Fibroblast of the aortic adventitia (primary cell): Measurements from ENCODE around the gene LAIR1. TPM values are rescaled to one million over a fixed set of nuclear protein-coding genes. Genes with fewer than 3 reads are reported as not detected.

Experiments
- DNase-seq: peaks from one replicate; pipeline ENCODE4 v3.0.0-alpha.2; 2010; ENCODE audit warnings: low read depth
- H3K4me3 ChIP-seq: 2 replicates; pipeline ENCODE4 v1.5.1; 2011; ENCODE audit warnings: low read depth, mild to moderate bottlenecking, control low read depth, low read length, moderate library complexity
- CTCF ChIP-seq: IDR thresholded peaks from 2 replicates; pipeline ENCODE4 v1.5.1; 2011; ENCODE audit warnings: mild to moderate bottlenecking, low read length, control low read depth, inconsistent platforms; ENCODE audit not compliant: insufficient read depth
- total RNA-seq: library from RNA; depleted of rRNA; stranded (reverse); fragments of >200 nt; gene quantifications from 2 replicates; pipeline ENCODE4 v1.2.3, GENCODE V29; 2012; ENCODE audit warnings: low replicate concordance

Gene LAIR1
- total RNA-seq, 1 donor, result not detected

- DNase-seq, result no peak
- H3K4me3 ChIP-seq, result no peak overlapping the region
- no peak for TF ChIP-seq CTCF
These were observed 59.6 kb downstream of the LAIR1 start for GRCh38 chr19:54305141-54305540.

GRCh38 chr19:54302257-54302656 lies 62.5 kb downstream of the LAIR1 start:
- H3K4me3 ChIP-seq, result no peak overlapping the region
- no peak for TF ChIP-seq CTCF
- DNase-seq, result no peak

Other genes starting within 250 kb of the LAIR1 start
- gene TFPT, start 249.3 kb downstream of the LAIR1 start, total RNA-seq, result 8.9 and 18.3 TPM in 2 replicates
- gene PRPF31, start 249.2 kb downstream of the LAIR1 start, total RNA-seq, result 32.6 and 37.2 TPM in 2 replicates
- gene CNOT3, start 227.2 kb downstream of the LAIR1 start, total RNA-seq, result 6.0 and 9.8 TPM in 2 replicates
- gene LENG1, start 205.2 kb downstream of the LAIR1 start, total RNA-seq, result 4.4 and 6.8 TPM in 2 replicates
- gene TMC4, start 191.8 kb downstream of the LAIR1 start, total RNA-seq, result 0.27 and 0.82 TPM in 2 replicates
- gene MBOAT7, start 175.4 kb downstream of the LAIR1 start, total RNA-seq, result 46.9 and 48.7 TPM in 2 replicates
- 42.8 and 67.6 TPM in 2 replicates for gene TSEN34, start 173.6 kb downstream of the LAIR1 start, total RNA-seq
- gene RPS9, start 164.1 kb downstream of the LAIR1 start, total RNA-seq, result 1,882 and 1,909 TPM in 2 replicates
- gene LILRB3, start 141.9 kb downstream of the LAIR1 start, total RNA-seq, result not detected in 2 replicates
- not detected in 2 replicates for gene LILRA6, start 122.1 kb downstream of the LAIR1 start, total RNA-seq
- not detected in 2 replicates for gene LILRB5, start 107.7 kb downstream of the LAIR1 start, total RNA-seq
- not detected in 2 replicates for gene LILRB2, start 83.8 kb downstream of the LAIR1 start, total RNA-seq
- gene LILRA5, start 51.8 kb downstream of the LAIR1 start, total RNA-seq, result not detected in 2 replicates
- gene LILRA4, start 25.8 kb downstream of the LAIR1 start, total RNA-seq, result not detected in 2 replicates
- not detected in 2 replicates for gene TTYH1, start 50.5 kb upstream of the LAIR1 start, total RNA-seq
- gene LENG8, start 84.3 kb upstream of the LAIR1 start, total RNA-seq, result 21.7 and 41.7 TPM in 2 replicates
- gene LENG9, start 98.8 kb upstream of the LAIR1 start, total RNA-seq, result 3.7 and 4.9 TPM in 2 replicates
- gene CDC42EP5, start 108.4 kb upstream of the LAIR1 start, total RNA-seq, result 7.9 and 48.8 TPM in 2 replicates
- gene LAIR2, start 137.9 kb upstream of the LAIR1 start, total RNA-seq, result not detected in 2 replicates
- gene LILRA2, start 208.9 kb upstream of the LAIR1 start, total RNA-seq, result not detected in 2 replicates
- not detected in 2 replicates for gene LILRA1, start 228.7 kb upstream of the LAIR1 start, total RNA-seq